Chondrocyte (in vitro differentiated cells): ENCODE data around the gene BHLHE40. TPM values are rescaled to one million over a fixed set of nuclear protein-coding genes. Genes with fewer than 3 reads are reported as not detected.
A peak's percentile ranks its signal among the peaks of the same experiment; 100 is the strongest.

Source experiments
- DNase-seq: peaks from one replicate; pipeline ENCODE4 v3.0.0; 2021; ENCODE audit warnings: mixed read lengths, low spot score
- H3K27ac Mint-ChIP-seq: one replicate; pipeline ENCODE4 v1.8.0; 2021; ENCODE audit warnings: mild to moderate bottlenecking, moderate library complexity, mixed read lengths; ENCODE audit not compliant: unreplicated experiment
- H3K27me3 Mint-ChIP-seq: 2 replicates; pipeline ENCODE4 v1.8.0; 2021; ENCODE audit warnings: low read depth, mixed read lengths
- H3K36me3 Mint-ChIP-seq: 2 replicates; pipeline ENCODE4 v1.8.0; 2021; ENCODE audit warnings: low read depth, mixed read lengths
- H3K4me1 Mint-ChIP-seq: 2 replicates; pipeline ENCODE4 v1.8.0; 2021; ENCODE audit warnings: low read depth, mild to moderate bottlenecking, mixed read lengths
- H3K4me3 Mint-ChIP-seq: one replicate; pipeline ENCODE4 v1.8.0; 2021; ENCODE audit warnings: mild to moderate bottlenecking, moderate library complexity, mixed read lengths; ENCODE audit not compliant: unreplicated experiment
- H3K9me3 Mint-ChIP-seq: 2 replicates; pipeline ENCODE4 v1.8.0; 2021; ENCODE audit warnings: low read depth, mixed read lengths
- CTCF ChIP-seq: fragments of 200-600 bp; sonication (generic); IDR thresholded peaks from 2 replicates; pipeline ENCODE4 v1.5.0; 2021; ENCODE audit warnings: antibody characterized with exemption, mild to moderate bottlenecking, moderate library complexity
- total RNA-seq: library from RNA; stranded (reverse); gene quantifications from 3 replicates; pipeline ENCODE4 v1.2.1, GENCODE V29; 2021

Gene BHLHE40
- total RNA-seq, 1 donor from 2014 or later, result 66.4 TPM

GRCh38 chr3:4977853-4978203 lies 1.4 kb upstream of the BHLHE40 start:
- Mint-ChIP-seq H3K4me1 (peaks cover 37% of the 10 kb centered on the region), H3K36me3 (peaks cover 20% of the 10 kb centered on the region), H3K27ac (peak overlapping the region; percentile 98), H3K4me3 (peak overlapping the region; percentile 98), H3K9me3 (peaks cover 4% of the 10 kb centered on the region), H3K27me3 (no peaks in the 10 kb centered on the region)
- peak; percentile 4 for TF ChIP-seq CTCF
- DNase-seq, result no peak

GRCh38 chr3:4978204-4978965 lies 852 bp upstream of the BHLHE40 start:
- Mint-ChIP-seq H3K9me3 (no peaks in the 10 kb centered on the region), H3K4me1 (peaks cover 43% of the 10 kb centered on the region), H3K4me3 (peak overlapping the region; percentile 98), H3K36me3 (peaks cover 24% of the 10 kb centered on the region), H3K27me3 (no peaks in the 10 kb centered on the region), H3K27ac (peak overlapping the region; percentile 98)
- peak; percentile 42 for TF ChIP-seq CTCF
- peak; percentile 98 for DNase-seq

DNA sequence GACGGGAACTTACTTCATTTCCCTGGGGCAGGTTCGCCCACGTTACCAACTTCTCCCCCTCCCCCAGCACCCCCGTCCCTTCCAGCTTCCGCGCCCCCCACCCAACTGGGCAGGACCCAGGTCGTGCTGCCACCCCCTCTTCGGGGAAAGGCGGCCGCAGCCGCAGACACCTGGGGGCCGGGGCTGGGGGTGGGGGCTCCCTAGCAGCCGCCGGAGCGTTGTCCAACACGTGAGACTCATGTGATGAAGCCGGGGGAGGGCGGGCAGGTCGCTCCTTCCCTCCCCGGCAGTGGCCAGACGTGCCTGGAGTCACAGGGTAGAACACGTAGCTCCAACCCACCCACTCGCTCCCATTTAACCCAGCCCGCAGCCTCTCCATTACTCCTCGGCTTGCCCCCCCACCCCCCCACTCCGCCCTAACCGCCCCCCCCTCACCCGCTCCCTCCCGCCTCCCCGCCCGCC lies 240 bp upstream of the BHLHE40 start:
- TF ChIP-seq CTCF, result no peak
- peak overlapping the region; percentile 98 for H3K4me3 Mint-ChIP-seq
- H3K27ac Mint-ChIP-seq, result peak overlapping the region; percentile 94
- H3K36me3 Mint-ChIP-seq, result peaks cover 30% of the 10 kb centered on the region
- H3K4me1 Mint-ChIP-seq, result peaks cover 49% of the 10 kb centered on the region
- H3K27me3 Mint-ChIP-seq, result no peaks in the 10 kb centered on the region
- peak; percentile 98 for DNase-seq
- no peaks in the 10 kb centered on the region for H3K9me3 Mint-ChIP-seq

DNA sequence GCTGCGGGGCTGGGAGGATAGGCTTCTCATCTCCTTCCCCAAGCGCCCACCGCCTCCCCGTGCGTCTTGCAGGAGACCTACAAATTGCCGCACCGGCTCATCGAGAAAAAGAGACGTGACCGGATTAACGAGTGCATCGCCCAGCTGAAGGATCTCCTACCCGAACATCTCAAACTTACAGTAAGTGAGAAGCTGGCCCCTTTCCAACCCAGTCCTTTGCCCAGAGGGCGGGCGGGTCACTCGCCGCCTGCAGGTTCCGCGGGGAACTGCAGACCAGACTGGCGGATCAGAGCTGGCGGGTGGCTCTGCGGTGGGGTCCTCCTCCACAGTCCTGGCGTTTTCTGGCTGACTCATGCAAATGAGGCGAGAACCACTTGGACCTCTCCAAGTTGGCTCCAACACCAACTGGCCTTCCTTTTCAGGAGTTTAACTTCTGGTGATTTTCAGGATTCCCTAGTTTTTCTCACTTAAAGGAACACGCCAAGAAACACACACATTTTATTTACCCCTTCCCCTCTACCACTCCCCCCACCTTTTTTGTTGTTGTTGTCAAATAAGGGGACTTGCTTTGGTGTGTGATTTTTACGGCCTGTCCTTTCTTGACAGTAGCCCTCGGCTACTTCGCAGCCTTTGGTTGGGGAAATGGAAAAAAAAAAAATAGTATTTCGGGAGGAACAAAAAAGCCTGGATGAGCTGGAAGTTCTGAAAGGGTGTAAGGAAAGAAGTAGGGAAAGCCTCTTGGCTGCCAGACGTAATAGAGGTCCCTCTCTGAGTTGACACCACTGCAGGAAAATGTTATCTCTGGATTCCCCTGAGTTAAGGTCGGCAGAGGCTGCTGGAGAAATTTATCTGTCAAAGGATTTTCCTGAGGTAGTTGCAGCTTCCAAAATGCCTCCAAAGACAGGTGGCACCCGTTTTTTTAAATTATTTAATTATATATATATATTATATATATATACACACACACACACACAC lies 1.3 kb downstream of the BHLHE40 start:
- Mint-ChIP-seq H3K27ac (peak overlapping the region; percentile 96), H3K4me1 (peaks cover 62% of the 10 kb centered on the region), H3K9me3 (no peaks in the 10 kb centered on the region), H3K36me3 (peaks cover 32% of the 10 kb centered on the region), H3K27me3 (no peaks in the 10 kb centered on the region), H3K4me3 (peak overlapping the region; percentile 98)
- DNase-seq, result peak; percentile 95
- peak; percentile 93 for TF ChIP-seq CTCF

DNA sequence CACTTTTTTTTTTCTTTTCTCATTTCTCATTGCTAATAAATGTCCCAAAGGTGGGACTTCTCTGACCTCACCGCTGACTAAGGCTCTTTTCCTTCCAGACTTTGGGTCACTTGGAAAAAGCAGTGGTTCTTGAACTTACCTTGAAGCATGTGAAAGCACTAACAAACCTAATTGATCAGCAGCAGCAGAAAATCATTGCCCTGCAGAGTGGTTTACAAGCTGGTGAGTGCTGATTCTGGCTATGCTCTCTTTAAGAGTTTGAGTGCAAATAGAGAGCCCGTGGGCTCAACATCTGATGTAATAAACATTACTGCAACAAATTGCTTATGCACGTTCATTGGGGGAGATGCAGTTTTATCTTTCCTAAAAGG lies 2.0 kb downstream of the BHLHE40 start:
- peak overlapping the region; percentile 90 for H3K27ac Mint-ChIP-seq
- no peak for TF ChIP-seq CTCF
- H3K27me3 Mint-ChIP-seq, result no peaks in the 10 kb centered on the region
- peaks cover 69% of the 10 kb centered on the region for H3K4me1 Mint-ChIP-seq
- H3K4me3 Mint-ChIP-seq, result peak overlapping the region; percentile 98
- no peaks in the 10 kb centered on the region for H3K9me3 Mint-ChIP-seq
- no peak for DNase-seq
- H3K36me3 Mint-ChIP-seq, result peaks cover 32% of the 10 kb centered on the region
